ENCODE data around the gene RARS2. TPM values are rescaled to one million over a fixed set of nuclear protein-coding genes. Genes with fewer than 3 reads are reported as not detected.

RARS2 gene
- total and polyA plus RNA-seq, 9 of the 15 experiments (the other 6 are each of a cell fraction or from before 2014, with no cell fraction given) = 30.0 to 92.7 (median 43.4) TPM

GRCh38 chr6:87472525-87473418 lies 117.0 kb downstream of the RARS2 start, which contains the start of gene SLC35A1 (continued):
- TF ChIP-seq MNT (conservative IDR thresholded peaks at IDR 0.05) (peak; percentile 73 to 88), TAF7 (tag; IDR thresholded peaks at IDR 0.05) (0 out of 2 replicates have a peak, but pooled peaks have one; percentile 11), ZNF449 (CRISPR knock-in tag; IDR thresholded peaks at IDR 0.05) (no peak), RFX1 (IDR thresholded peaks at IDR 0.05) (peak; percentile 56; the same call in 1 of the 2 replicates), EP400 (IDR thresholded peaks at IDR 0.05) (peak; percentile 86), NBN (IDR thresholded peaks at IDR 0.05; ENCODE audit: low read depth) (peak; percentile 62; the same call in 1 of the 2 replicates), CREM (IDR thresholded peaks at IDR 0.05; ENCODE audit: low read depth) (peak; percentile 66), ZBTB12 (CRISPR knock-in tag; IDR thresholded peaks at IDR 0.05) (0 out of 2 replicates have a peak, but pooled peaks have one; percentile 30), PHF20 (IDR thresholded peaks at IDR 0.05; ENCODE audit: partially characterized antibody) (peak; percentile 54), SMAD4 (CRISPR knock-in tag; conservative IDR thresholded peaks at IDR 0.05) (no peak), TFAP4 (CRISPR knock-in tag; IDR thresholded peaks at IDR 0.05; ENCODE audit: borderline replicate concordance) (peak; percentile 75), MTA3 (IDR thresholded peaks at IDR 0.05; ENCODE audit: borderline replicate concordance) (0 out of 2 replicates have a peak, but pooled peaks have one; percentile 54), CTCFL (IDR thresholded peaks at IDR 0.05; ENCODE audit: borderline replicate concordance, insufficient read depth, low read depth, low read length, poor library complexity, severe bottlenecking) (peak; percentile 14), CBX1 (IDR thresholded peaks at IDR 0.05; ENCODE audit: low read depth) (no peak), GTF2E2 (tag; IDR thresholded peaks at IDR 0.05) (peak; percentile 67; the same call in 1 of the 2 replicates), HDAC1 (IDR thresholded peaks at IDR 0.05) (peak in 1 of 2 experiments; percentile 60; a peak in 2 of 4 replicates), YY1 (IDR thresholded peaks at IDR 0.05; ENCODE audit: borderline replicate concordance in 1 of 3, control insufficient read depth in 1 of 3, extremely low read depth in 1 of 3, insufficient read depth in 3 of 3, insufficient read length in 1 of 3, insufficient replicate concordance in 2 of 3, low read depth in 1 of 3, low read length in 2 of 3) (peak in 2 of 3 experiments; percentile 81 to 85)

Measured in K562 (cell line).